Measurements from ENCODE around the gene DUSP22.

DNA sequence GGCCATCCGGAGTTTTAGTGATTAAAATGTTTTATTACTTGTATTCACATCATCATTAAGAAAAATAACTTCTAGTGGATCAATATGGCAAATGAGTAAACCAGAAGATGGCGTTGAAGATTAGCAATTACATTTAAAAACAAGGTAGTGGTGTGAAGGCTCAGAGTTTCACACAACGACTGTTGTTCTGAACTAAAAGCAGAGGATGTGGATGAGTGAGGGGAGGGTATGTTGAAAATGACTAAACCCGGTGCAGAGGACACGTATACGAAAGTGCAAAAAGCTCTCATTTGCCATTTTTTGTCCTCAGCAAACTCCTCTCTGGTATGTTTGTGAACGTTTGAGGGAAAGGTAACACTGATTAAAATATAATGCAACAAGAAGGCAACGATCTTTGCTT, 97.3 kb downstream of the DUSP22 start:
- TF ChIP-seq GATA3 (IDR thresholded peaks at IDR 0.05; ENCODE audit: low read depth, low read length) = no peak
- TF ChIP-seq GATA2 (IDR thresholded peaks at IDR 0.05; ENCODE audit: low read depth, low read length) = no peak

Data from SH-SY5Y (cell line).